ENCODE measurements around the gene TRANK1. TPM values are rescaled to one million over a fixed set of nuclear protein-coding genes. Genes with fewer than 3 reads are reported as not detected.

TRANK1 gene
- total and polyA plus RNA-seq, 11 donors, result 2.2 to 27.9 (median 4.0) TPM

DNA sequence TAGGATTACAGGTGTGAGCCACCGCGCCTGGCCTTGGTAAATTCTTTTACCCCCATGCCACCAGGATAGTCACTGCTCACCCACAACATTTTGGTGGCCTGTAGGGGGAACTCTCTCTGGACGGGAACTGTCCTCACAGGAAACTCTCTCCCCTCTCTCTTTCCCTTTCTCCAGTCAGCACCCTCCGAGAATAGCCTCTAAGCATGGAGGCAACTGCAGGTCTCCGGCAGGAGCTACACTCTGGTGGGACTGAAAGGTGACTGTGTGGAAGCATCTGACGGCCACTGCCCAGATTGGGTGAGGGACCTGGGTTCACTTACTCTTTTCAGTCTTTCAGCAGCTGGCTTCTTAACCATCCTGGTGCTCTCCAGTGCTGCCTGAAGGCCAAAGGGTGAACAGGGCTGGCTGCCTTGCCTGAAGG lies 21.3 kb downstream of the TRANK1 start:
- no peak for DNase-seq

GRCh38 chr3:36920884-36921567 lies 23.8 kb downstream of the TRANK1 start:
- no peak overlapping the region for H3K27ac ChIP-seq
- TF ChIP-seq, protein P1, sequence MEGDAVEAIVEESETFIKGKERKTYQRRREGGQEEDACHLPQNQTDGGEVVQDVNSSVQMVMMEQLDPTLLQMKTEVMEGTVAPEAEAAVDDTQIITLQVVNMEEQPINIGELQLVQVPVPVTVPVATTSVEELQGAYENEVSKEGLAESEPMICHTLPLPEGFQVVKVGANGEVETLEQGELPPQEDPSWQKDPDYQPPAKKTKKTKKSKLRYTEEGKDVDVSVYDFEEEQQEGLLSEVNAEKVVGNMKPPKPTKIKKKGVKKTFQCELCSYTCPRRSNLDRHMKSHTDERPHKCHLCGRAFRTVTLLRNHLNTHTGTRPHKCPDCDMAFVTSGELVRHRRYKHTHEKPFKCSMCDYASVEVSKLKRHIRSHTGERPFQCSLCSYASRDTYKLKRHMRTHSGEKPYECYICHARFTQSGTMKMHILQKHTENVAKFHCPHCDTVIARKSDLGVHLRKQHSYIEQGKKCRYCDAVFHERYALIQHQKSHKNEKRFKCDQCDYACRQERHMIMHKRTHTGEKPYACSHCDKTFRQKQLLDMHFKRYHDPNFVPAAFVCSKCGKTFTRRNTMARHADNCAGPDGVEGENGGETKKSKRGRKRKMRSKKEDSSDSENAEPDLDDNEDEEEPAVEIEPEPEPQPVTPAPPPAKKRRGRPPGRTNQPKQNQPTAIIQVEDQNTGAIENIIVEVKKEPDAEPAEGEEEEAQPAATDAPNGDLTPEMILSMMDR (IDR thresholded peaks at IDR 0.05), result no peak
- TF ChIP-seq POLR2A (IDR thresholded peaks at IDR 0.05), result no peak
- DNase-seq (no peak), ATAC-seq (no peak)
- intact Hi-C loops (cut with DNase I), result no loop called here
- no peaks in the 10 kb centered on the region for H3K27me3 ChIP-seq
- H3K4me3 ChIP-seq, result no peak overlapping the region
- no peaks in the 10 kb centered on the region for H3K36me3 ChIP-seq
- H3K4me1 ChIP-seq, result peaks cover 0 to 38% (median 6%) of the 10 kb centered on the region in 12 donors
- WGBS, 4 donors, result 95 to 99% (median 98%) methylated on average over 7 of the region's 7 CpGs
- H3K9me3 ChIP-seq, result peaks cover 0 to 12% (median 3%) of the 10 kb centered on the region in 12 donors

More for the DNA sequence above, 21.3 kb downstream of the TRANK1 start:
- 75 to 87% (median 80%) methylated on average over 6 of the region's 6 CpGs for WGBS, 4 donors
- intact Hi-C loops (cut with DNase I), result no loop called here
- peaks cover 0 to 2% (median 0%) of the 10 kb centered on the region in 9 donors for H3K36me3 ChIP-seq
- H3K27ac ChIP-seq, result no peak overlapping the region
- no peak overlapping the region for H3K4me3 ChIP-seq
- peaks cover 0 to 12% (median 3%) of the 10 kb centered on the region in 12 donors for H3K9me3 ChIP-seq
- peak in 3 of 4 donors; percentile 25 to 41 (median 25) for ATAC-seq
- peaks cover 0 to 30% (median 6%) of the 10 kb centered on the region in 12 donors for H3K4me1 ChIP-seq
- H3K27me3 ChIP-seq, result no peaks in the 10 kb centered on the region
- TF ChIP-seq POLR2A (IDR thresholded peaks at IDR 0.05), result no peak
- TF ChIP-seq, protein P1 (IDR thresholded peaks at IDR 0.05), result peak in 2 of 12 donors; percentile 21 to 33

- Histone ChIP-seq H3K4me3 (no peak overlapping the region), H3K27ac (no peak overlapping the region), H3K27me3 (no peaks in the 10 kb centered on the region), H3K4me1 (peaks cover 0 to 32% (median 6%) of the 10 kb centered on the region in 12 donors), H3K9me3 (peaks cover 0 to 12% (median 3%) of the 10 kb centered on the region in 12 donors), H3K36me3 (no peaks in the 10 kb centered on the region)
- no peak for ATAC-seq
- no peak for TF ChIP-seq POLR2A (IDR thresholded peaks at IDR 0.05)
- TF ChIP-seq, protein P1 (IDR thresholded peaks at IDR 0.05), result no peak
- WGBS, 4 donors, result 94 to 99% (median 95%) methylated on average over 4 of the region's 4 CpGs
- intact Hi-C loops (cut with DNase I), result loop anchor here in 1 of 10 donors (5.0 kb wide), 1 partner anchor 33 kb away; no protein-coding TSS in a partner anchor
- DNase-seq, result no peak
These were observed 25.3 kb downstream of the TRANK1 start for GRCh38 chr3:36919439-36920160.

DNA sequence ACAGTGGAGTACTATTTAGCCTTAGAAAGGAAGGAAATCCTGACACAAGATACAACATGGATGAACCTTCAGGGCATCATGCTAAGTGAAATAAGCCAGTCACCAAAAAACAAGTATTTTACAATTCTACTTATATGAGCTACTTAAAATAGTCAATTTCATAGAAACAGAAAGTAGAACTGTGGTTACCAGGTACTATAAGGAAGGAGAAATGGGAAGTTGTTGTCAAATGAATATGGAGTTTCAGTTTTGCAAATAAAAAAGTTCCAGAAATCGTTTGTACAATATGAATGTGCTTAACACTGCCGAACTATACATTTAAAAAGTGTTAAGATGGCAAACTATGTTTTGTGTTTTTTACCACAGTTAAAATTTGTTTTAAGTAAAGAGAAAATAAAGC lies 26.8 kb downstream of the TRANK1 start:
- Histone ChIP-seq H3K4me1 (peaks cover 0 to 21% (median 6%) of the 10 kb centered on the region in 12 donors), H3K36me3 (no peaks in the 10 kb centered on the region), H3K9me3 (peaks cover 0 to 12% (median 3%) of the 10 kb centered on the region in 12 donors), H3K27me3 (no peaks in the 10 kb centered on the region), H3K27ac (peak overlapping the region in 1 of 12 donors; percentile 59), H3K4me3 (no peak overlapping the region)
- ATAC-seq, result no peak
- 85 to 96% (median 87%) methylated on average over 2 of the region's 2 CpGs for WGBS, 4 donors
- intact Hi-C loops (cut with DNase I), result loop anchor here in 1 of 10 donors (5.0 kb wide), 1 partner anchor 34 kb away; no protein-coding TSS in a partner anchor
- no peak for DNase-seq
- no peak for TF ChIP-seq POLR2A (IDR thresholded peaks at IDR 0.05)
- TF ChIP-seq, protein P1 (IDR thresholded peaks at IDR 0.05), result no peak

All from heart left ventricle (tissue), 16 donors.